SK-N-SH (cell line): Measurements from ENCODE around the gene ANKDD1A. TPM values are rescaled to one million over a fixed set of nuclear protein-coding genes. Genes with fewer than 3 reads are reported as not detected.

Experiments used
- CTCF ChIA-PET: fragments of 300-600, 350-600 bp; formaldehyde crosslinking; extraction: SDS; loops from one replicate; lab custom pipeline; 2021; lab: Yijun Ruan, JAX
- POLR2A ChIA-PET: fragments of 350-600 bp; sonication (Branson Sonifier 250); formaldehyde crosslinking; extraction: SDS; loops from one replicate; lab custom pipeline; 2020; ENCODE audit warnings: antibody characterized with exemption, inconsistent platforms; lab: Yijun Ruan, JAX
- DNase-seq: peaks from one replicate; pipeline ENCODE4 v3.0.0; 2012
- H2AFZ ChIP-seq: fragments of 200-600 bp; sonication (generic); 2 replicates; pipeline ENCODE4 v1.8.1; 2016; ENCODE audit warnings: antibody characterized with exemption, mild to moderate bottlenecking, low read depth
- H3F3A ChIP-seq: fragments of 200-600 bp; sonication (generic); replicated peaks from 2 replicates; pipeline ENCODE3; 2016; ENCODE audit warnings: antibody characterized with exemption, mild to moderate bottlenecking; ENCODE audit not compliant: insufficient read depth
- H3K27ac ChIP-seq, 2 experiments: fragments of 200-500 bp in 1 of 2; fragments of 200-600 bp in 1 of 2; sonication (Bioruptor generic) in 1 of 2; sonication (generic), shearing (Covaris generic) in 1 of 2; 2 replicates each; pipeline versions ENCODE4 v1.5.1 to v1.6.1; 2014 to 2016; ENCODE audit warnings: low read depth in 2 of 2, inconsistent platforms in 1 of 2, low read length in 1 of 2, mild to moderate bottlenecking in 1 of 2, mixed read lengths in 1 of 2
- H3K27me3 ChIP-seq: fragments of 200-600 bp; sonication (generic), shearing (Covaris generic); 2 replicates; pipeline ENCODE4 v1.6.1; 2016; ENCODE audit warnings: mixed run types; ENCODE audit not compliant: insufficient read depth
- H3K36me3 ChIP-seq, 2 experiments: fragments of 200-500 bp in 1 of 2; fragments of 200-600 bp in 1 of 2; sonication (Bioruptor generic) in 1 of 2; sonication (generic) in 1 of 2; replicated peaks in 1 of 2; 2 replicates each; pipeline versions ENCODE3 to v1.5.1; 2014 to 2016; ENCODE audit warnings: low read length in 1 of 2, mild to moderate bottlenecking in 1 of 2; ENCODE audit not compliant: insufficient read depth in 2 of 2, control insufficient read depth in 1 of 2
- H3K4me1 ChIP-seq, 2 experiments: fragments of 200-500 bp in 1 of 2; fragments of 200-600 bp in 1 of 2; sonication (Bioruptor generic) in 1 of 2; sonication (generic), shearing (Covaris generic) in 1 of 2; 2 replicates each; pipeline versions ENCODE4 v1.5.1 to v1.6.1; 2014 to 2016; ENCODE audit warnings: low read depth in 1 of 2, low read length in 1 of 2, mixed run types in 1 of 2; ENCODE audit not compliant: insufficient read depth in 2 of 2, control insufficient read depth in 1 of 2
- H3K4me2 ChIP-seq: fragments of 200-600 bp; sonication (generic), shearing (Covaris generic); 2 replicates; pipeline ENCODE4 v1.6.1; 2017; ENCODE audit warnings: mixed run types
- H3K4me3 ChIP-seq, 2 experiments: fragments of 200-500 bp in 1 of 2; fragments of 200-600 bp in 1 of 2; sonication (Bioruptor generic) in 1 of 2; sonication (generic), shearing (Covaris generic) in 1 of 2; 2 replicates each; pipeline versions ENCODE4 v1.5.1 to v1.8.1; 2014 to 2016; ENCODE audit warnings: low read depth in 2 of 2, inconsistent platforms in 1 of 2, low read length in 1 of 2, mild to moderate bottlenecking in 1 of 2, mixed read lengths in 1 of 2, moderate library complexity in 1 of 2
- H3K79me2 ChIP-seq: fragments of 200-600 bp; sonication (generic); 2 replicates; pipeline ENCODE4 v1.8.1; 2017; ENCODE audit warnings: mild to moderate bottlenecking; ENCODE audit not compliant: insufficient read depth
- H3K9ac ChIP-seq: fragments of 200-600 bp; sonication (generic); 2 replicates; pipeline ENCODE4 v1.6.1; 2017; ENCODE audit warnings: mixed run types
- H3K9me2 ChIP-seq: fragments of 200-600 bp; sonication (generic); 2 replicates; pipeline ENCODE4 v1.6.1; 2017; ENCODE audit warnings: mixed run types
- H3K9me3 ChIP-seq: fragments of 200-600 bp; sonication (generic); 2 replicates; pipeline ENCODE4 v1.6.1; 2017; ENCODE audit warnings: mixed run types, mild to moderate bottlenecking, moderate library complexity
- H4K20me1 ChIP-seq: fragments of 200-600 bp; sonication (generic); 2 replicates; pipeline ENCODE4 v1.6.1; 2017; ENCODE audit warnings: mild to moderate bottlenecking, mixed run types; ENCODE audit not compliant: insufficient read depth
- ELF1 ChIP-seq: IDR thresholded peaks from 2 replicates; pipeline ENCODE4 v1.4.0; 2012
- EP300 ChIP-seq, 2 experiments: IDR thresholded peaks; 2 replicates each; pipeline versions ENCODE4 v1.4.0 to v1.6.1; 2012; ENCODE audit warnings: borderline replicate concordance in 1 of 2, low read depth in 1 of 2, low read length in 1 of 2
- FOSL2 ChIP-seq: IDR thresholded peaks from 2 replicates; pipeline ENCODE4 v1.4.0; 2012; ENCODE audit warnings: low read depth, mild to moderate bottlenecking, moderate library complexity, borderline replicate concordance
- FOXM1 ChIP-seq: IDR thresholded peaks from 2 replicates; pipeline ENCODE4 v1.4.0; 2012; ENCODE audit warnings: low read depth, mild to moderate bottlenecking
- IRF3 ChIP-seq: fragments of 150-350 bp; IDR thresholded peaks from 2 replicates; pipeline ENCODE4 v1.6.1; 2016; ENCODE audit warnings: mild to moderate bottlenecking, low read depth, low read length
- NFIC ChIP-seq: IDR thresholded peaks from 2 replicates; pipeline ENCODE4 v1.4.0; 2012; ENCODE audit warnings: borderline replicate concordance
- PBX3 ChIP-seq: IDR thresholded peaks from 2 replicates; pipeline ENCODE4; 2012
- REST ChIP-seq: IDR thresholded peaks from 2 replicates; pipeline ENCODE4 v1.6.1; 2012; ENCODE audit warnings: mild to moderate bottlenecking, low read depth, low read length, moderate library complexity
- RFX5 ChIP-seq: IDR thresholded peaks from 2 replicates; pipeline ENCODE4 v1.6.1; 2012; ENCODE audit warnings: mild to moderate bottlenecking, improper control_type of control experiment, low read length
- TCF12 ChIP-seq: IDR thresholded peaks from 2 replicates; pipeline ENCODE4 v1.4.0; 2012
- TEAD4 ChIP-seq: IDR thresholded peaks from 2 replicates; pipeline ENCODE4 v1.4.0; 2012; ENCODE audit warnings: mild to moderate bottlenecking, borderline replicate concordance; ENCODE audit not compliant: insufficient read depth
- USF1 ChIP-seq: IDR thresholded peaks from 2 replicates; pipeline ENCODE4 v1.4.0; 2012; ENCODE audit warnings: low read depth, borderline replicate concordance
- WGBS: methylation state at CpG from one replicate; pipeline ENCODE4 v1.1.6; 2017; ENCODE audit warnings: low lambda C conversion rate; 5-methylcytosine and 5-hydroxymethylcytosine counted together
- polyA plus RNA-seq, 3 experiments: library from polyadenylated mRNA; depleted of rRNA; stranded (reverse); fragments of >200 nt; gene quantifications; 2 replicates each; pipeline ENCODE4 v1.2.3, GENCODE V29; 2012
- TF ChIP-seq, protein P1 (sequence below): fragments of 200-600 bp; sonication (generic); IDR thresholded peaks from 2 replicates; pipeline ENCODE4 v1.6.1; 2017; ENCODE audit warnings: antibody characterized with exemption, mild to moderate bottlenecking, moderate library complexity

Gene ANKDD1A
- polyA plus RNA-seq, 1 of the 3 experiments (the other 2 are of a cell fraction): 8.6 TPM

DNA sequence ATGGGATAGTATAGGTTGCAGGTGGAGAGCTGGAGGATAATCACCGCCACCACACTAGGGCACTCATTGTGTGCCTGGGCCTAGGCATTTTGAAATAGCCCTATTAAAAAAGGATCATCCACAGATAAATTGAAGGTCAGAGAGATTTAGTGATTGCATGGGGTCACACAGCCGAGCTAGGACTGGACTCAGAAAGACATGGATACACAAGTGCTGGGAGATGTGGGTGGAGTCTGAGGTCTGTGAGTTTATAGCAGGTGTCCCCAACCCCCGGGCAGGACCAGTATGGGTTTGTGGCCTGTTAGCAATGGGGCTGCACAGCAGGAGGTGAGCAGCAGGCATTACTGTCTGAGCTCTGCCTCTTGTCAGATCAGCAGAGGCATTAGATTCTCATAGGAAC lies 5.3 kb upstream of the ANKDD1A start:
- H2AFZ ChIP-seq: no peak overlapping the region
- no peak for DNase-seq
- WGBS: 93% methylated on average over 2 of the region's 3 CpGs
- peaks cover 0 to 6% of the 10 kb centered on the region in 2 experiments; a peak in 2 of 4 replicates for H3K4me1 ChIP-seq
- H3K9me2 ChIP-seq: no peaks in the 10 kb centered on the region
- H3K27ac ChIP-seq: no peak overlapping the region
- no peak overlapping the region for H3K4me2 ChIP-seq
- no peaks in the 10 kb centered on the region for H3K79me2 ChIP-seq
- TF ChIP-seq REST: no peak
- TF ChIP-seq FOSL2: no peak
- TF ChIP-seq TEAD4: no peak
- TF ChIP-seq USF1: no peak
- TF ChIP-seq, protein P1, sequence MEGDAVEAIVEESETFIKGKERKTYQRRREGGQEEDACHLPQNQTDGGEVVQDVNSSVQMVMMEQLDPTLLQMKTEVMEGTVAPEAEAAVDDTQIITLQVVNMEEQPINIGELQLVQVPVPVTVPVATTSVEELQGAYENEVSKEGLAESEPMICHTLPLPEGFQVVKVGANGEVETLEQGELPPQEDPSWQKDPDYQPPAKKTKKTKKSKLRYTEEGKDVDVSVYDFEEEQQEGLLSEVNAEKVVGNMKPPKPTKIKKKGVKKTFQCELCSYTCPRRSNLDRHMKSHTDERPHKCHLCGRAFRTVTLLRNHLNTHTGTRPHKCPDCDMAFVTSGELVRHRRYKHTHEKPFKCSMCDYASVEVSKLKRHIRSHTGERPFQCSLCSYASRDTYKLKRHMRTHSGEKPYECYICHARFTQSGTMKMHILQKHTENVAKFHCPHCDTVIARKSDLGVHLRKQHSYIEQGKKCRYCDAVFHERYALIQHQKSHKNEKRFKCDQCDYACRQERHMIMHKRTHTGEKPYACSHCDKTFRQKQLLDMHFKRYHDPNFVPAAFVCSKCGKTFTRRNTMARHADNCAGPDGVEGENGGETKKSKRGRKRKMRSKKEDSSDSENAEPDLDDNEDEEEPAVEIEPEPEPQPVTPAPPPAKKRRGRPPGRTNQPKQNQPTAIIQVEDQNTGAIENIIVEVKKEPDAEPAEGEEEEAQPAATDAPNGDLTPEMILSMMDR: no peak
- TF ChIP-seq FOXM1: no peak
- TF ChIP-seq PBX3: no peak
- no peak for TF ChIP-seq RFX5
- no peak for TF ChIP-seq TCF12
- no peak for TF ChIP-seq EP300 (IDR thresholded peaks at IDR 0.05; ENCODE audit: borderline replicate concordance in 1 of 2, low read depth in 1 of 2, low read length in 1 of 2)
- no peak for TF ChIP-seq NFIC
- TF ChIP-seq IRF3: no peak
- TF ChIP-seq ELF1: no peak
- no peaks in the 10 kb centered on the region for H3K36me3 ChIP-seq
- ChIA-PET CTCF (interaction anchor here (1.1 kb wide), 1 partner anchor 19 kb away, joined by 4 read pairs; no protein-coding TSS in a partner anchor), POLR2A (no interaction called here)
- H3K9me3 ChIP-seq: no peaks in the 10 kb centered on the region
- H4K20me1 ChIP-seq: no peaks in the 10 kb centered on the region
- H3F3A ChIP-seq: peaks cover 3% of the 10 kb centered on the region
- no peak overlapping the region for H3K4me3 ChIP-seq
- H3K27me3 ChIP-seq: no peaks in the 10 kb centered on the region
- no peak overlapping the region for H3K9ac ChIP-seq
